Gastrocnemius medialis (tissue), 4 donors: Measurements from ENCODE around the gene TMEM234.

ENCODE experiments used
- POLR2A ChIP-seq, 2 donors: fragments of 450-650 bp; IDR thresholded peaks; one replicate each; pipeline ENCODE4 v1.6.1; 2017; ENCODE audit warnings: antibody characterized with exemption in 2 of 2, mild to moderate bottlenecking in 2 of 2, moderate library complexity in 2 of 2
- TF ChIP-seq, protein P1 (sequence below), 5 experiments: fragments of 450-650 bp in 3 of 5; fragments of 200-600 bp in 2 of 5; sonication (generic) in 2 of 5; IDR thresholded peaks in 4 of 5; conservative IDR thresholded peaks in 1 of 5; 1 replicate in 4 of 5; 2 replicates in 1 of 5; pipeline ENCODE4 v1.5.1; 2016 to 2019; ENCODE audit warnings: antibody characterized with exemption in 5 of 5, mild to moderate bottlenecking in 3 of 5, moderate library complexity in 3 of 5

- TF ChIP-seq, protein P1, sequence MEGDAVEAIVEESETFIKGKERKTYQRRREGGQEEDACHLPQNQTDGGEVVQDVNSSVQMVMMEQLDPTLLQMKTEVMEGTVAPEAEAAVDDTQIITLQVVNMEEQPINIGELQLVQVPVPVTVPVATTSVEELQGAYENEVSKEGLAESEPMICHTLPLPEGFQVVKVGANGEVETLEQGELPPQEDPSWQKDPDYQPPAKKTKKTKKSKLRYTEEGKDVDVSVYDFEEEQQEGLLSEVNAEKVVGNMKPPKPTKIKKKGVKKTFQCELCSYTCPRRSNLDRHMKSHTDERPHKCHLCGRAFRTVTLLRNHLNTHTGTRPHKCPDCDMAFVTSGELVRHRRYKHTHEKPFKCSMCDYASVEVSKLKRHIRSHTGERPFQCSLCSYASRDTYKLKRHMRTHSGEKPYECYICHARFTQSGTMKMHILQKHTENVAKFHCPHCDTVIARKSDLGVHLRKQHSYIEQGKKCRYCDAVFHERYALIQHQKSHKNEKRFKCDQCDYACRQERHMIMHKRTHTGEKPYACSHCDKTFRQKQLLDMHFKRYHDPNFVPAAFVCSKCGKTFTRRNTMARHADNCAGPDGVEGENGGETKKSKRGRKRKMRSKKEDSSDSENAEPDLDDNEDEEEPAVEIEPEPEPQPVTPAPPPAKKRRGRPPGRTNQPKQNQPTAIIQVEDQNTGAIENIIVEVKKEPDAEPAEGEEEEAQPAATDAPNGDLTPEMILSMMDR (IDR thresholded peaks at IDR 0.05 in 4 of 5, conservative IDR thresholded peaks at IDR 0.05 in 1 of 5), result no peak
- TF ChIP-seq POLR2A (IDR thresholded peaks at IDR 0.05), result no peak
Measured at GRCh38 chr1:32180186-32181060, 41.7 kb downstream of the TMEM234 start.
